ENCODE measurements around the gene GADD45GIP1. TPM values are rescaled to one million over a fixed set of nuclear protein-coding genes. Genes with fewer than 3 reads are reported as not detected.

Gene GADD45GIP1
- total RNA-seq, 1 experiment from 2014 or later, result 29.1 TPM

- no TSS peak for BruUV-seq (replicated peaks)
- TF ChIP-seq CTCF (conservative IDR thresholded peaks at IDR 0.05) (no peak), EZH2 (IDR thresholded peaks at IDR 0.05; ENCODE audit: low read depth) (no peak)
- Histone ChIP-seq H3K9me2 (ENCODE audit: insufficient read depth) (no peaks in the 10 kb centered on the region), H3K79me2 (ENCODE audit: low read depth) (no peaks in the 10 kb centered on the region), H3K27me3 (ENCODE audit: insufficient read depth, low read depth) (no peaks in the 10 kb centered on the region), H3K36me3 (ENCODE audit: low read depth) (no peaks in the 10 kb centered on the region), H2AFZ (no peak overlapping the region), H3K4me2 (no peak overlapping the region), H4K20me1 (ENCODE audit: insufficient read depth) (no peaks in the 10 kb centered on the region), H3F3A (ENCODE audit: insufficient read depth, low read depth) (peaks cover 7% of the 10 kb centered on the region; the same call in 1 of the 2 replicates), H3K27ac (no peak overlapping the region), H3K4me3 (no peak overlapping the region), H3K9me3 (ENCODE audit: insufficient read depth, low read depth) (no peaks in the 10 kb centered on the region), H3K4me1 (replicated peaks; ENCODE audit: insufficient read depth) (no peaks in the 10 kb centered on the region)
- DNase-seq, result no peak
- CTCF ChIA-PET, result no interaction called here
- intact Hi-C loops (cut with micrococcal nuclease; ENCODE audit: unreplicated experiment), result no loop called here
- POLR2A ChIA-PET (ENCODE audit: unreplicated experiment), result no interaction called here
Measured at GRCh38 chr19:12913851-12914690, 43.0 kb downstream of the GADD45GIP1 start.

- intact Hi-C loops (cut with micrococcal nuclease; ENCODE audit: unreplicated experiment), result no loop called here
- no peaks in the 10 kb centered on the region for H3K36me3 ChIP-seq (ENCODE audit: low read depth)
- H3K27ac ChIP-seq, result no peak overlapping the region
- no peaks in the 10 kb centered on the region for H3K9me3 ChIP-seq (ENCODE audit: insufficient read depth, low read depth)
- no peak for DNase-seq
- no peak overlapping the region for H3K4me3 ChIP-seq
- H3K4me1 ChIP-seq (replicated peaks; ENCODE audit: insufficient read depth), result no peaks in the 10 kb centered on the region
- H3F3A ChIP-seq (ENCODE audit: insufficient read depth, low read depth), result peaks cover 7% of the 10 kb centered on the region; the same call in 1 of the 2 replicates
- no peaks in the 10 kb centered on the region for H3K9me2 ChIP-seq (ENCODE audit: insufficient read depth)
- H3K4me2 ChIP-seq, result no peak overlapping the region
- ChIA-PET CTCF (no interaction called here), POLR2A (ENCODE audit: unreplicated experiment) (interaction anchor here (0.6 kb wide), 1 partner anchor 23 kb away, joined by 3 read pairs; no protein-coding TSS in a partner anchor)
- TF ChIP-seq CTCF (conservative IDR thresholded peaks at IDR 0.05) (no peak), EZH2 (IDR thresholded peaks at IDR 0.05; ENCODE audit: low read depth) (no peak)
- no peaks in the 10 kb centered on the region for H3K79me2 ChIP-seq (ENCODE audit: low read depth)
- BruUV-seq (replicated peaks), result no TSS peak
- no peak overlapping the region for H2AFZ ChIP-seq
- no peaks in the 10 kb centered on the region for H3K27me3 ChIP-seq (ENCODE audit: insufficient read depth, low read depth)
- H4K20me1 ChIP-seq (ENCODE audit: insufficient read depth), result no peaks in the 10 kb centered on the region
Measured at GRCh38 chr19:12913011-12913561, 43.9 kb downstream of the GADD45GIP1 start.

GRCh38 chr19:12912571-12912970 is 44.5 kb downstream of the GADD45GIP1 start:
- POLR2A ChIA-PET (ENCODE audit: unreplicated experiment), result interaction anchor here (0.7 kb wide), 1 partner anchor 250 kb away, joined by 3 read pairs; no protein-coding TSS in a partner anchor
- Histone ChIP-seq H3K27me3 (ENCODE audit: insufficient read depth, low read depth) (no peaks in the 10 kb centered on the region), H3K4me3 (no peak overlapping the region), H3K4me2 (no peak overlapping the region), H3F3A (ENCODE audit: insufficient read depth, low read depth) (peaks cover 7% of the 10 kb centered on the region; the same call in 1 of the 2 replicates), H4K20me1 (ENCODE audit: insufficient read depth) (no peaks in the 10 kb centered on the region), H3K9me2 (ENCODE audit: insufficient read depth) (no peaks in the 10 kb centered on the region), H3K9me3 (ENCODE audit: insufficient read depth, low read depth) (no peaks in the 10 kb centered on the region), H3K4me1 (replicated peaks; ENCODE audit: insufficient read depth) (no peaks in the 10 kb centered on the region), H3K27ac (no peak overlapping the region), H2AFZ (no peak overlapping the region), H3K79me2 (ENCODE audit: low read depth) (no peaks in the 10 kb centered on the region), H3K36me3 (ENCODE audit: low read depth) (no peaks in the 10 kb centered on the region)
- no TSS peak for BruUV-seq (replicated peaks)
- intact Hi-C loops (cut with micrococcal nuclease; ENCODE audit: unreplicated experiment), result no loop called here
- CTCF ChIA-PET, result no interaction called here
- DNase-seq, result no peak
- TF ChIP-seq CTCF (conservative IDR thresholded peaks at IDR 0.05), result no peak
- no peak for TF ChIP-seq EZH2 (IDR thresholded peaks at IDR 0.05; ENCODE audit: low read depth)

Data from PC-9 (cell line).